Skeletal muscle tissue (tissue), 4 donors: ENCODE data around the gene FZR1. TPM values are rescaled to one million over a fixed set of nuclear protein-coding genes. Genes with fewer than 3 reads are reported as not detected.
"Not testable (repeated sequence)": the region's sequence is repeated elsewhere in the genome, so short reads cannot be mapped to it uniquely, and the experiment has no call there.

Experiments
- H3K27ac ChIP-seq: one replicate; pipeline ENCODE4 v1.7.0; 2013; ENCODE audit warnings: mild to moderate bottlenecking, low read depth, low read length, inconsistent platforms
- H3K27me3 ChIP-seq, 3 donors: one replicate each; pipeline ENCODE4 v1.7.0; 2013; ENCODE audit warnings: low read length in 3 of 3; ENCODE audit not compliant: control insufficient read depth in 3 of 3, insufficient read depth in 3 of 3
- H3K36me3 ChIP-seq, 3 donors: one replicate each; pipeline ENCODE4 v1.7.0; 2013; ENCODE audit warnings: low read length in 3 of 3; ENCODE audit not compliant: control insufficient read depth in 3 of 3, insufficient read depth in 3 of 3
- H3K4me1 ChIP-seq, 3 donors: one replicate each; pipeline ENCODE4 v1.7.0; 2013; ENCODE audit warnings: low read length in 3 of 3, mild to moderate bottlenecking in 3 of 3; ENCODE audit not compliant: control insufficient read depth in 3 of 3, insufficient read depth in 3 of 3
- H3K4me3 ChIP-seq, 3 donors: one replicate each; pipeline ENCODE4 v1.7.0; 2013; ENCODE audit warnings: low read length in 3 of 3
- H3K9ac ChIP-seq, 3 donors: one replicate each; pipeline ENCODE4 v1.7.0; 2013; ENCODE audit warnings: low read length in 3 of 3, mild to moderate bottlenecking in 3 of 3, moderate library complexity in 2 of 3, low read depth in 1 of 3
- H3K9me3 ChIP-seq, 3 donors: one replicate each; pipeline ENCODE4 v1.7.0; 2013; ENCODE audit warnings: low read length in 3 of 3; ENCODE audit not compliant: control insufficient read depth in 3 of 3
- total RNA-seq: library from RNA; depleted of rRNA; stranded (reverse); fragments of >200 nt; gene quantifications from one replicate; pipeline ENCODE4 v1.2.3, GENCODE V29; 2014
- donor health status: Osteomylitis.

Gene FZR1
- total RNA-seq, 1 donor from 2014 or later, result 14.6 TPM

DNA sequence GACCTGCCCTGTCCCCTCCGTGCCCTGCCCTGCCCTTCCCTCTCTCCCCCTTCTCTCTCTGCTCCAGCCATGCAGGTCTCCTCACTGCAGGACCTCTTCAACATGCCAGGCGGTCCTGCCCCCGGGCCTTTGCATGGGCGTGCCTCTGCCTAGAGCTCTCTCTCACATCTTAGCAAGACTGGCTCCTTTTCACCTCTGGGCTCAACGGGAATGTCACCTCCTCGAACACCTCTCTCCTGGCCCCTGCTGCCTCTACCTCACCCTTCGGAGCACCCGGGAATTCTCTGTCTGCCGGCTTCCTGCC lies 45.6 kb downstream of the FZR1 start:
- Histone ChIP-seq H3K9ac (no peak overlapping the region), H3K4me1 (peaks cover 15 to 18% (median 18%) of the 10 kb centered on the region in 3 donors), H3K27me3 (no peaks in the 10 kb centered on the region), H3K4me3 (no peak overlapping the region), H3K27ac (no peak overlapping the region), H3K9me3 (no peaks in the 10 kb centered on the region), H3K36me3 (peaks cover 0 to 4% (median 4%) of the 10 kb centered on the region in 3 donors)

DNA sequence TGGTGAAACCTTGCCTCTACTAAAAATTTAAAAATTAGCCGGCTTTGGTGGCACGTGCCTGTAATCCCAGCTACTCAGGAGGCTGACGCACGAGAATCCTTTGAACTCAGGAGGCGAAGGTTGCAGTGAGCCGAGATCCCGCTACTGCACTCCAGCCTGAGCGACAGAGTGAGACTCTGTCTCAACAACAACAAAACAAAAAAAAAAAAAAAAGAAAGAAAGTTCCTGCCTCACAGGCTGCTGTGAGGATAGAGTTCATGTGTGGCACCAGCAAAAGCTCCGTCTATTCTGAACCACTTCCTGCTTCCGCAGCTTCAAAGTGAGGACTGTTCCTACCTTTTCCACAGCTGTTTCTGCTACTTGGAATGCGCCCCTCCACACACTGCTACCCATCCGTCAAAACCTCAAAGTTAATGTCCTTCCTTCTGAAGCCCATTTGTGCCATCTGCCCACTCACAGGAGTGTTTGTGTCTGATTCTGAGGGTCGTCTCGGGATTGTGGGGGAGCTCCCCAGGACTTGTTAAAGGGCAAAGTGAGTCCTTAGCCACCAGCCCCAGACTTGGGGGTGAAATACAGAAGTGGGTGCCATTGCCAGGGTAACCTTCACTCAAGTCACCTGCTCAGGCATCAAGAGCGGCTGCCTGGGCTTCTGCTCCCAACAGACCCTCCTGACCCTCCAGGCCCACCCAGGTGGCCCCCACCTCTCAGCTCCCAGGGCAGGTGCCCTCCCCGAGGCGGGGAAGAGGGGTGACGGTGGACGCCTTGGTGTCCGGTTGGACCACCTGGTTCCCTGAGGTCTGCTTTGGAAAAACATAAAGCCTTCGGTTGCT lies 48.4 kb downstream of the FZR1 start:
- Histone ChIP-seq H3K9ac (peak overlapping the region in 1 of 3 donors; percentile 28), H3K27ac (no peak overlapping the region), H3K36me3 (peaks cover 0 to 4% (median 0%) of the 10 kb centered on the region in 3 donors), H3K27me3 (no peaks in the 10 kb centered on the region), H3K4me3 (no peak overlapping the region), H3K4me1 (peaks cover 20 to 26% (median 20%) of the 10 kb centered on the region in 3 donors), H3K9me3 (no peaks in the 10 kb centered on the region)

GRCh38 chr19:3555653-3556422 lies 49.7 kb downstream of the FZR1 start:
- Histone ChIP-seq H3K9ac (peak overlapping the region; percentile 68 to 87 (median 86)), H3K9me3 (no peaks in the 10 kb centered on the region), H3K4me1 (peaks cover 20 to 26% (median 20%) of the 10 kb centered on the region in 3 donors), H3K36me3 (no peaks in the 10 kb centered on the region), H3K27ac (no peak overlapping the region), H3K27me3 (no peaks in the 10 kb centered on the region), H3K4me3 (peak overlapping the region; percentile 86 to 96 (median 87))

- no peak overlapping the region for H3K27ac ChIP-seq
These were observed 50.4 kb downstream of the FZR1 start for GRCh38 chr19:3556423-3556977.

DNA sequence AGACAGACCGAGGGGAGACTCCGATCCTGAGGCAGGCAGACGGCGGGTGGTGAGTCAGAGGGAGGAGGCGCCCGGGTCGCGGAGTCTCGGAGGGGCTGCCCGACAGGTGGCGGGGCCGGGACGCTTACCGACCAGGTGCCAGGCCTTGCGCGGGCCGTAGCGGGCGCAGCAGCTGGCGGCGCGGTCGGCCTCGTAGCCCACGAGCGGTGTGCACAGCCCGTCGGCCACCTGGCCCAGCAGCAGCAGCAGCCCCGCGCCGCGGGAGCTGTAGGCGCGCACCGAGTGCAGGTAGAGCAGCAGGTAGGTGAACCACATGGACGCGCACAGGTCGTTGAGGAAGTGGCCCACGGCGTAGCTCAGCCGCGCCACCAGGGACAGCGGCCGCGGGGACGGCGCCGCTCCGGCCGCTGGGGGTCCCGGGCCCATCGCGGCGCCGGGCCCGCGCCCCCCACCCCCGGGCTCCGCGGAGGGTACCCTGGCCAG lies 50.9 kb downstream of the FZR1 start:
- peak overlapping the region; percentile 68 to 87 (median 86) for H3K9ac ChIP-seq
- H3K36me3 ChIP-seq, result no peaks in the 10 kb centered on the region
- no peaks in the 10 kb centered on the region for H3K9me3 ChIP-seq
- peak overlapping the region; percentile 86 to 96 (median 87) for H3K4me3 ChIP-seq
- H3K27me3 ChIP-seq, result no peaks in the 10 kb centered on the region
- peaks cover 20 to 26% (median 20%) of the 10 kb centered on the region in 3 donors for H3K4me1 ChIP-seq
- H3K27ac ChIP-seq, result no peak overlapping the region

More at GRCh38 chr19:3556423-3556977, 50.4 kb downstream of the FZR1 start:
- Histone ChIP-seq H3K4me1 (peaks cover 20 to 26% (median 20%) of the 10 kb centered on the region in 3 donors), H3K9me3 (no peaks in the 10 kb centered on the region), H3K9ac (peak overlapping the region; percentile 68 to 87 (median 86)), H3K27me3 (no peaks in the 10 kb centered on the region), H3K4me3 (peak overlapping the region; percentile 86 to 96 (median 87)), H3K36me3 (no peaks in the 10 kb centered on the region)

GRCh38 chr19:3557461-3558248 lies 51.5 kb downstream of the FZR1 start, which contains the start of gene MFSD12:
TSS of gene MFSD12 (minus strand) at chr19:3557586. CDS start at chr19:3557403, 183 bp downstream.
- no peaks in the 10 kb centered on the region for H3K9me3 ChIP-seq
- H3K9ac ChIP-seq, result peak within 1 kb of the TSS; percentile 72 to 87 (median 86)
- H3K4me3 ChIP-seq, result peak within 1 kb of the TSS; percentile 86 to 96 (median 87)
- peaks cover 20 to 23% (median 20%) of the 10 kb centered on the region in 3 donors for H3K4me1 ChIP-seq
- peaks cover 0 to 2% (median 0%) of the 10 kb centered on the region in 3 donors for H3K27me3 ChIP-seq
- H3K36me3 ChIP-seq, result no peaks in the 10 kb centered on the region
- peak within 1 kb of the TSS; percentile 74 for H3K27ac ChIP-seq

- Histone ChIP-seq H3K4me3 (no peak overlapping the region), H3K9me3 (no peaks in the 10 kb centered on the region), H3K27me3 (peaks cover 0 to 2% (median 0%) of the 10 kb centered on the region in 3 donors), H3K27ac (no peak overlapping the region), H3K9ac (no peak overlapping the region), H3K4me1 (no peaks in the 10 kb centered on the region), H3K36me3 (no peaks in the 10 kb centered on the region)
These were observed 57.8 kb downstream of the FZR1 start for GRCh38 chr19:3563709-3564524.

DNA sequence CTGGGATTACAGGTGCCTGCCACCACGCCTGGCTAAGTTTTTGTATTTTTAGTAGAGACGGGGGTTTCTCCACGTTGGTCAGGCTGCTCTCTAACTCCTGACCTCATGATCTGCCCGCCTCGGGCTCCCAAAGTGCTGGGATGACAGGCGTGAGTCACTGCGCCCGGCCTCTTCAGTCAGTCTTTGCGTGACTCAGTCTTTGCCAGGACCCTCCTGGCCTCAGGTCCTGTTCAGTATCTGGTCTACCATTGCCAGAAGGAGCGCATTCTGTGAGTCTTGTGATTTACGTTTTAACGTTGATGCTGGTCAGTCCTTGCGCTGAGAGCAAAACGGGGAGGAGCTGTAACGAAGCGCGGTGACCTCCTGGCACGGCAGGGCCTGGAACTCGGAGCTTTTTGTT lies 59.0 kb downstream of the FZR1 start:
- Histone ChIP-seq H3K9me3 (no peaks in the 10 kb centered on the region), H3K4me3 (no peak overlapping the region), H3K36me3 (no peaks in the 10 kb centered on the region), H3K4me1 (no peaks in the 10 kb centered on the region), H3K9ac (no peak overlapping the region), H3K27me3 (peaks cover 0 to 2% (median 0%) of the 10 kb centered on the region in 3 donors), H3K27ac (no peak overlapping the region)

- H3K27me3 ChIP-seq, H3K4me3 ChIP-seq, H3K27ac ChIP-seq, H3K36me3 ChIP-seq, H3K4me1 ChIP-seq, H3K9me3 ChIP-seq, H3K9ac ChIP-seq: not testable (repeated sequence)
These were observed 63.9 kb downstream of the FZR1 start for GRCh38 chr19:3570042-3570441.
